K562 treated with DMSO at 1 percent for 48 hours (cell line): ENCODE results near the gene MESD. TPM values are rescaled to one million over a fixed set of nuclear protein-coding genes. Genes with fewer than 3 reads are reported as not detected.

Source experiments
- total RNA-seq: library from RNA; unstranded; fragments of 300-600 nt; gene quantifications from 2 replicates; pipeline ENCODE4 v1.2.3, GENCODE V29; 2022; ENCODE audit warnings: low replicate concordance; ENCODE audit errors: extremely low read depth

MESD gene
- total RNA-seq, result not detected in 2 replicates

GRCh38 chr15:80989518-80990478 is at the start of gene MESD:
MESD (minus strand) TSS chr15:80989819; CDS start chr15:80989791, 28 bp downstream.

GRCh38 chr15:81000624-81001151 is 11.1 kb upstream of the MESD start, which contains the start of gene TLNRD1:
TLNRD1 (plus strand) TSS chr15:81000923; CDS start chr15:81002272, 1,349 bp downstream.

Other genes with a start within 250 kb of the MESD start
- gene CEMIP, start 210.4 kb downstream of the MESD start, total RNA-seq, result not detected in 2 replicates
- gene TLNRD1, start 11.1 kb upstream of the MESD start, total RNA-seq, result not detected in 2 replicates
- not detected in 2 replicates for gene CFAP161, start 144.5 kb upstream of the MESD start, total RNA-seq
- not detected in 2 replicates for gene IL16, start 207.1 kb upstream of the MESD start, total RNA-seq